Spinal cord (tissue), 10 donors: ENCODE data around the gene XKR7. TPM values are rescaled to one million over a fixed set of nuclear protein-coding genes. Genes with fewer than 3 reads are reported as not detected.

Experiments used
- DNase-seq, 6 donors: peaks; one replicate each; pipeline versions ENCODE4 v3.0.0 to v3.0.0-alpha.2; 2013 to 2015; ENCODE audit warnings: low spot score in 6 of 6, low read depth in 4 of 6
- H3K27ac ChIP-seq: one replicate; pipeline ENCODE4 v1.5.1; 2013; ENCODE audit warnings: low read depth, low read length, control low read depth
- H3K27me3 ChIP-seq: one replicate; pipeline ENCODE4 v1.6.1; 2013; ENCODE audit warnings: low read length; ENCODE audit not compliant: control insufficient read depth, insufficient read depth
- H3K36me3 ChIP-seq: one replicate; pipeline ENCODE4 v1.6.1; 2013; ENCODE audit warnings: low read length; ENCODE audit not compliant: control insufficient read depth, insufficient read depth
- H3K4me1 ChIP-seq: one replicate; pipeline ENCODE4 v1.6.1; 2013; ENCODE audit warnings: low read length; ENCODE audit not compliant: control insufficient read depth, insufficient read depth
- H3K4me3 ChIP-seq: one replicate; pipeline ENCODE4 v1.5.1; 2013; ENCODE audit warnings: low read depth, low read length, control low read depth
- H3K9me3 ChIP-seq: one replicate; pipeline ENCODE4 v1.6.1; 2013; ENCODE audit warnings: low read length; ENCODE audit not compliant: control insufficient read depth, insufficient read depth
- WGBS: methylation state at CpG from one replicate; pipeline ENCODE4 v1.1.5; 2013; ENCODE audit warnings: missing lambda C conversion rate; ENCODE audit not compliant: insufficient coverage; 5-methylcytosine and 5-hydroxymethylcytosine counted together
- polyA plus RNA-seq, 2 donors: library from polyadenylated mRNA; unstranded; fragments of 120-200 nt; gene quantifications; one replicate each; pipeline ENCODE4 v1.2.1, GENCODE V29; 2013; ENCODE audit not compliant: insufficient read length in 2 of 2
- total RNA-seq, 2 donors: library from RNA; depleted of rRNA in 1 of 2; stranded (reverse); fragments of 120-200 nt in 1 of 2; fragments of >200 nt in 1 of 2; gene quantifications; one replicate each; pipeline versions ENCODE4 v1.2.3 to v1.2.4, GENCODE V29; 2013 to 2014
- donor health status: healthy.

The XKR7 gene
- total and polyA plus RNA-seq, 4 donors: 1.8 to 9.0 (median 5.8) TPM

GRCh38 chr20:31937820-31938219 is 30.1 kb upstream of the XKR7 start:
- DNase-seq: no peak
- peaks cover 10% of the 10 kb centered on the region for H3K36me3 ChIP-seq
- H3K4me1 ChIP-seq: peaks cover 10% of the 10 kb centered on the region
- H3K27ac ChIP-seq: no peak overlapping the region
- WGBS: no CpG with 5 or more reads among the region's 1 CpG
- no peaks in the 10 kb centered on the region for H3K9me3 ChIP-seq
- H3K4me3 ChIP-seq: no peak overlapping the region
- H3K27me3 ChIP-seq: no peaks in the 10 kb centered on the region

DNA sequence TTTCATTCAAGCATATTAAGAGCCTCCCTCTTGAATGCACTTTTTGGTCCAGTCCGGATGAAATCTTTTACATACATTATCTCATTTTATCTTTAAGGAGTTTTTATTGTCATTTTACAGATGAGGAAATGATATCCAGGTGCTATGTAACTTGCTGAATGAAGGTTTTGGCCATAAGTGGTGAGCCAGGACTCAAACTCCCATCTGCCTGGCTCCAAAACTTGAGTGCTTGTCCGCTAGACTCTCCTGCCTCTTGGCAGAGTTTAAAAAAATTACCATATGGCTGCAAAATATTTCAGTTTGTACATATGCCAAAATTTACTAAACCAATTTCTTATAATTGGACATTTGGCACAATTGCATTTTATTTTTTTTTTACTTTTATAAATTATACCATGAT is 28.3 kb upstream of the XKR7 start:
- Histone ChIP-seq H3K4me1 (peaks cover 14% of the 10 kb centered on the region), H3K27me3 (no peaks in the 10 kb centered on the region), H3K9me3 (no peaks in the 10 kb centered on the region), H3K4me3 (no peak overlapping the region), H3K36me3 (peaks cover 13% of the 10 kb centered on the region), H3K27ac (no peak overlapping the region)
- DNase-seq: peak in 1 of 6 donors; percentile 54
- WGBS: no CpG with 5 or more reads among the region's 2 CpGs

DNA sequence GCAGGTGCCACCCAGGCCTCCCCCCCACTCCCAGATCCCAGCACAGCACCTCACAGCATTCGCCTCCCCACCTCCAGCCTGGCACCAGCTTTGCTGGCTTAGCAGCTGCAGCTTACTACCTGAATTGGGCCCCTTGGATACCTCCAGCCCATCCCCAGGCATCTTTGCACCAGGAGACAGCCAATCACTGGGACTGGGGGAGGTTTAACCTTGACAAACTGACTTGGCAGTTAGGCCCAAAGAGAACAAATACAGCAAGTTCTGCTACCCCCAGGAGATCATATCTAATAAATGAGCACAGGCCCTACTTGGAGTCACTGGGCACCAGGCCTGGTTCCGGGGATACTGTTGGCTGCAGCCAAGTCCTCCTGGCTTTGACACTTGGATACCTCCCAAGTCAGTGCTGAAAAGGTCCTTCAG is 24.9 kb upstream of the XKR7 start:
- Histone ChIP-seq H3K36me3 (peaks cover 46% of the 10 kb centered on the region), H3K4me1 (peaks cover 31% of the 10 kb centered on the region), H3K4me3 (no peak overlapping the region), H3K27me3 (no peaks in the 10 kb centered on the region), H3K27ac (no peak overlapping the region), H3K9me3 (peaks cover 2% of the 10 kb centered on the region)
- DNase-seq: peak in 3 of 6 donors; percentile 36 to 80 (median 58)
- 50% methylated on average over 2 of the region's 2 CpGs for WGBS

- H3K27ac ChIP-seq: peak overlapping the region; percentile 16
- no peak for DNase-seq
- peaks cover 31% of the 10 kb centered on the region for H3K4me1 ChIP-seq
- WGBS: 76% methylated on average over 4 of the region's 4 CpGs
- H3K9me3 ChIP-seq: peaks cover 3% of the 10 kb centered on the region
- no peak overlapping the region for H3K4me3 ChIP-seq
- H3K27me3 ChIP-seq: no peaks in the 10 kb centered on the region
- H3K36me3 ChIP-seq: peaks cover 64% of the 10 kb centered on the region
Observed at GRCh38 chr20:31945319-31945718, 22.6 kb upstream of the XKR7 start.

GRCh38 chr20:31945785-31946184 is 22.2 kb upstream of the XKR7 start:
- Histone ChIP-seq H3K4me3 (no peak overlapping the region), H3K4me1 (peaks cover 31% of the 10 kb centered on the region), H3K36me3 (peaks cover 64% of the 10 kb centered on the region), H3K27me3 (no peaks in the 10 kb centered on the region), H3K9me3 (peaks cover 3% of the 10 kb centered on the region), H3K27ac (peak overlapping the region; percentile 16)
- 44% methylated on average over 6 of the region's 6 CpGs for WGBS
- DNase-seq: peak in 2 of 6 donors; percentile 49 to 70

DNA sequence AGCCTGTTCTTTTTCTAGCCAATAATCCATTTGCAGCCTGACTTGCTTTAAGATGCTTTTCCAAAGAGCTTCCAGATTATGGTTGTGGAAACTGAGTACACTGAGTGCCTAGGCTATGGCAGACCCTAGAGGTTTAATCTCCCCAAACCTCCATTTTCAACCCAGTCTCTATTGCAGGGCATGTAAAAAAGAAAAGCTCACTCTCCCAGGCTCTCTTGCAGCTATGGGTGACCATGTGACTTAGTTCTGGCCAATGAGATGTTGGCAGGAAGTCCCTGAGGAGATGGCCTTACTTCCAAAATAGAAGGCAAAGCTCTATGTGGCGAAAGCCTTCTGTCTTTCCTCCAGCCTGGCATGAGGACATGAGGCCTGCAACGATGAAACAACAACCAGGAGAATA is 19.9 kb upstream of the XKR7 start:
- peaks cover 24% of the 10 kb centered on the region for H3K4me1 ChIP-seq
- no peaks in the 10 kb centered on the region for H3K27me3 ChIP-seq
- DNase-seq: no peak
- WGBS: 100% methylated on average over 1 of the region's 2 CpGs
- peaks cover 3% of the 10 kb centered on the region for H3K9me3 ChIP-seq
- peaks cover 55% of the 10 kb centered on the region for H3K36me3 ChIP-seq
- H3K27ac ChIP-seq: no peak overlapping the region
- H3K4me3 ChIP-seq: no peak overlapping the region

DNA sequence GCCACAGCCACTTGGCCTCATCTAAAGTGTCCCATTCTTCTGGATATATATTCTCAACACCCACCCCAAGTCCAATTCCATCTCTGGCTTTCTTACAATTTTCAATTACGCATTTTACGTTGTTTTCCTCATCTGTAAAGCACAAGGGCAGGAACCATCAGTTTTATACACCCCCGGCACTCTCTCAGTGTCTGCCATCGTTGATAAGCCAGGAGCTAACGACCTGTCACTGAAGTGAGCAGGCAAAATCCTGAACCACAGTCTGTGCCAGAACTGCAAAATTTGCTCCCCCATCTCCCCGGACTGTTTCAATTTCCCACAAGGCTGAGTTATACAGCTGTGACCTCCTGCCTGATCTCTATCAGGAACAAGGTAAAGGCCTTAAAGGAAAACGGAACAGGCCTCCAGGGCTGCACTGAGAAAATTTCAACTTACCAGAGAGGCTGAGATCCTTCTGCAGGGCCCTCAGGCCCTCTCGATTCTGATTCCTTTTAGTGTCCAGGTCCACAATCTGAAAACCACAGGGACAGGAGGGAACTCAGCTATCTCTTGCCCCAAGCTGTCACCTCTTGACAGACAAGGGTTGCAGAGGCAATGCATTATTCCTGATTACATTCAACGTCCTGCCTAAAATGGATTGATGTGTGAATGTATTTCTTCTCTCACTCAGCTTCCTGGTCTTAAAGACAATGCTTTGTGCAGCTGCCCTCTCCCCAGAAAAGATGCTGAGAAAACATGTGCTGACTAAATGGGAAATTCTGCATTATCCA is 17.9 kb upstream of the XKR7 start:
- Histone ChIP-seq H3K4me3 (no peak overlapping the region), H3K27ac (no peak overlapping the region), H3K27me3 (no peaks in the 10 kb centered on the region), H3K36me3 (peaks cover 47% of the 10 kb centered on the region), H3K9me3 (peaks cover 3% of the 10 kb centered on the region), H3K4me1 (peaks cover 18% of the 10 kb centered on the region)
- no peak for DNase-seq
- WGBS: 87% methylated on average over 8 of the region's 9 CpGs

- WGBS: 12% methylated on average over 4 of the region's 6 CpGs
- Histone ChIP-seq H3K9me3 (peaks cover 3% of the 10 kb centered on the region), H3K27ac (no peak overlapping the region), H3K27me3 (no peaks in the 10 kb centered on the region), H3K4me1 (peaks cover 7% of the 10 kb centered on the region), H3K4me3 (peak overlapping the region; percentile 87), H3K36me3 (peaks cover 36% of the 10 kb centered on the region)
- no peak for DNase-seq
Observed at GRCh38 chr20:31951203-31951529, 16.8 kb upstream of the XKR7 start.

- Histone ChIP-seq H3K27me3 (no peaks in the 10 kb centered on the region), H3K4me3 (peak within 1 kb of the TSS; percentile 87), H3K9me3 (peaks cover 3% of the 10 kb centered on the region), H3K27ac (no peak within 1 kb of the TSS), H3K4me1 (peaks cover 4% of the 10 kb centered on the region), H3K36me3 (peaks cover 29% of the 10 kb centered on the region)
- under 1% methylated on average over 59 of the region's 63 CpGs for WGBS
- DNase-seq: peak; percentile 86 to 99 (median 92)
Observed at GRCh38 chr20:31951530-31952453, 16.2 kb upstream of the XKR7 start, which contains the start of gene PDRG1. Gene PDRG1, minus strand, starts transcription at chr20:31952046. Its CDS starts 85 bp downstream, at chr20:31951961.
